Muscle of leg (tissue), 11 donors: ENCODE data around the gene MPO. TPM values are rescaled to one million over a fixed set of nuclear protein-coding genes. Genes with fewer than 3 reads are reported as not detected.

ENCODE experiments used
- DNase-seq: peaks from one replicate; pipeline ENCODE4 v3.0.0; 2013
- H3K27ac ChIP-seq: one replicate; pipeline ENCODE4 v1.5.1; 2013; ENCODE audit warnings: mild to moderate bottlenecking, low read length, control low read depth
- H3K27me3 ChIP-seq: one replicate; pipeline ENCODE4 v1.6.1; 2013; ENCODE audit warnings: low read length; ENCODE audit not compliant: control insufficient read depth, insufficient read depth
- H3K36me3 ChIP-seq: one replicate; pipeline ENCODE4 v1.6.1; 2013; ENCODE audit warnings: low read length; ENCODE audit not compliant: control insufficient read depth, insufficient read depth
- H3K4me1 ChIP-seq: one replicate; pipeline ENCODE4 v1.6.1; 2013; ENCODE audit warnings: low read length; ENCODE audit not compliant: control insufficient read depth, insufficient read depth
- H3K4me3 ChIP-seq: one replicate; pipeline ENCODE4 v1.5.1; 2013; ENCODE audit warnings: low read length, control low read depth
- H3K9me3 ChIP-seq: replicated peaks from 2 replicates; pipeline ENCODE4 v1.6.1; 2013; ENCODE audit warnings: low read depth, low read length; ENCODE audit not compliant: control insufficient read depth
- WGBS: methylation state at CpG from one replicate; pipeline ENCODE4 v1.1.5; 2013; ENCODE audit warnings: missing lambda C conversion rate; ENCODE audit not compliant: insufficient coverage; 5-methylcytosine and 5-hydroxymethylcytosine counted together
- polyA plus RNA-seq, 8 donors: library from polyadenylated mRNA; unstranded; fragments of 120-200 nt; gene quantifications; one replicate each; pipeline versions ENCODE4 v1.2.1 to v1.2.3, GENCODE V29; 2013; ENCODE audit warnings: inconsistent platforms in 1 of 8, low replicate concordance in 1 of 8; ENCODE audit not compliant: insufficient read length in 8 of 8, insufficient read depth in 1 of 8
- total RNA-seq: library from RNA; stranded (reverse); fragments of 120-200 nt; gene quantifications from one replicate; pipeline ENCODE4 v1.2.4, GENCODE V29; 2013

Gene MPO
- total and polyA plus RNA-seq, 9 donors = 2.3 to 20.0 (median 10.8) TPM

- DNase-seq = no peak
- H3K27ac ChIP-seq = no peak overlapping the region
- WGBS = no CpG with 5 or more reads among the region's 1 CpG
- no peaks in the 10 kb centered on the region for H3K27me3 ChIP-seq
- H3K9me3 ChIP-seq = no peaks in the 10 kb centered on the region
- H3K4me1 ChIP-seq = no peaks in the 10 kb centered on the region
- H3K36me3 ChIP-seq = no peaks in the 10 kb centered on the region
- H3K4me3 ChIP-seq = no peak overlapping the region
Observed at GRCh38 chr17:58312829-58313228, 32.1 kb upstream of the MPO start.

DNA sequence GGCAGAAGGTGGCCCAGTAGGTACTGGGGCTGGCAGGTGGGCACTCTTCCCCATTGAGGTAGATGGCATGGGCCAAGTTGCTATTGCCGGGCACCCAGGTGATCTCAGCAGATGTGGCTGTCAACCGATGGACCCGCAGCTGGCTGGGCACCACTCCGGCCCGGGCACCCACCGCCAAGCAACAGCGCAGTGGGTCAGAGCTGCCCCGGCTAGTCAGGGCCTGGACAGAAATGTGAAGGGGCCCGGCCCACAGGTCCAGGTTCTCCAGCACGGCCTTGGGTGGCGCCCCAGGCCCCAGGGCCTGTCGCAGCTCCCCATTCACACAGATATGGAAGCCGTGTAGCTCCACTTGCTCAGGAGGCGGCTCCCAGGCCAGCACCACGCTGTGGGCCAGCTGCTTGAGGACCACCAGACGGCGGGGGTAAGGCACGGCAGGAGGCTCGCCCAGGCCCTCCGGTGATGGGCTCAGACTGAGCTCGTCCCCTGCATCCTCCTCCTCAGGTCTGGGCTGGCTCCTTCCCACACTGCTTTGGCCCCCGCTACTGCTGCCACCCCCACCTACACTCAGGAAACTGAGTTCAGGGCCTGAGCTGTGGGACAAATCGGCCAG, 31.4 kb upstream of the MPO start:
- no peak overlapping the region for H3K4me3 ChIP-seq
- DNase-seq = no peak
- no peaks in the 10 kb centered on the region for H3K36me3 ChIP-seq
- 84% methylated on average over 21 of the region's 23 CpGs for WGBS
- H3K4me1 ChIP-seq = no peaks in the 10 kb centered on the region
- no peaks in the 10 kb centered on the region for H3K9me3 ChIP-seq
- no peak overlapping the region for H3K27ac ChIP-seq
- no peaks in the 10 kb centered on the region for H3K27me3 ChIP-seq

DNA sequence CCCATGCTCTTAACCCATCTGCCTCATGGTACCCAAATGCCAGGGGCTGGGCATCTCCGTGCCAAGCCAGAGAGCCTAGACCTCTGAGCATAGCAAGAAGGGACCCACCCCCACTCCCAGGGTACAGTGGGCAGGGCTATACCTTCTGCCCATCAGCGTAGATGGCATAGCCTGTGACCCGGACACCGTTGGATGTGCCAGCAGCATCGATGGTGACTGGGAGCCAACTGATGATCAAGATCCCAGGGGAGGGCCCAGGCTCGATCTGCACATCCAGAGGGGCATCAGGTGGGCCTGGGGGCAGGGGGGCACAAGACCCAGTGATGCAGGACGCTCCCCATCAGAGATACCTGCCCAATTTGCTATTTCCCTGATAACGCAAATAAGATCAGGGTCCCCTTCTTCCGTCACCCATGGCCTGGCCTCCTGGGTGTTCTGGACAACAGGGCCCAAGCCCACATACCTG, 30.7 kb upstream of the MPO start:
- Histone ChIP-seq H3K4me1 (no peaks in the 10 kb centered on the region), H3K36me3 (no peaks in the 10 kb centered on the region), H3K27me3 (no peaks in the 10 kb centered on the region), H3K27ac (no peak overlapping the region), H3K4me3 (no peak overlapping the region), H3K9me3 (no peaks in the 10 kb centered on the region)
- WGBS = 94% methylated on average over 7 of the region's 9 CpGs
- DNase-seq = no peak

DNA sequence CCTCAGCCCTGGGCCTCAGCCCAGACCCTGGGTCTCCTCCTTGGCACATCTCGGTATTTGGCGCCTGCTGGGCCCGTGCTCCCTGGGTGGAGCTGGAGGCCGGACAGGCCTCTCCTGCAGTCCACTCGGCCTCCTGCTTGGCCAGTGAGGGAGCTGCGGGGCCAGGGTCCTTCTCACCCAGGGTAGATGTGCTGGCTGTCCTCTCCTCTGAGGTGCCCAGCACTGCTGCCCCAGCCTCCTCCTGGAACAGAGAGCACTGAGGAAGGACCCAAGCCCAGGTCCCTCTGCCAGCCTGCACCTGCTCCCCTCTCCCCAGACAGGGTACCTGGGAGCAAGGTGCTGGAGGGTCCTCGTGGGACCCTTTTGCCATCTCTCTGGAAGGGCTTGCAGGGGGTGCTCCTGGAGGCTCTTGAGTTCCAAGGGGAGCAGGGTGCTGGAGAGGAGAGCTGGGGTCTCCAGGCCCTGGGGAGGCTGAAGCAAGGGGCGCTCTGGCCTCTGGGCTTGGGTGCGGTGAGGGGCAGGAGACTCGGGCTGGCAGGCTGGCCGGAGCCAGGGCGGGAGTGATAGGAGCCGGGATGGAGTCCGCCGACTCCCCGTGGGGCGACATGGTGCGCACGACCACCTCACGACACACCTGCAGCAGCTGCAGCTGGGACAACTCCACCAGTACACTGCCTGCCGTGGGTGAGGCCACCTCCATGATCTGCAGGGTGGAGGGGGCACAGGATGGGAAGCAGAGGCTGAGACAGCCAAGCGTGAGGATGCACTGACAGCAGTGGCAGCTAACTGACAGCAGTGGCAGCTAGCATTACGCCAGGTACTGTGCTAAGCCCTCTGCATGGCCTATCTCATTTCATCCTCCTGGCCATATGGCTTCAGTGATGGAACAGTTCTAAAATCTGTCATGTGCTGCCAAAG, 30.0 kb upstream of the MPO start:
- 83% methylated on average over 21 of the region's 23 CpGs for WGBS
- Histone ChIP-seq H3K9me3 (no peaks in the 10 kb centered on the region), H3K27ac (no peak overlapping the region), H3K27me3 (no peaks in the 10 kb centered on the region), H3K4me1 (no peaks in the 10 kb centered on the region), H3K4me3 (no peak overlapping the region), H3K36me3 (no peaks in the 10 kb centered on the region)
- no peak for DNase-seq

DNA sequence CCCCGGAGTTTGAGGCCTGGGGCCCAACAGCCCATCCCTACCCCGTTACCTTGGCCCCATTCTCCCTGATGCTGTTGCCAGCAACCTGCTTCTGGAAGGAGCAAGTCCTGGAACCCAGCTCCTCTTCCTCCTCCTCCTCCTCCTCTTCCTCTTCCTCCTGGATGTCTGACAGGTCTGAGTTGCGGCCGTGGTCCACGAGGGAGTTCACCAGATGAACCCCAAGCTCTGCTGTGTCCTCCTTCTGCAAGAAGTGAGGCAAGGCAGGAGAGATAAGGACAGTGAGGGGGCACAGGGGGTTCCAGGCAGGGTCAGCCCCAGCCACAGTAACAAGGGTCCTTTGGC, 29.2 kb upstream of the MPO start:
- H3K27ac ChIP-seq = no peak overlapping the region
- H3K36me3 ChIP-seq = no peaks in the 10 kb centered on the region
- H3K4me1 ChIP-seq = no peaks in the 10 kb centered on the region
- H3K4me3 ChIP-seq = no peak overlapping the region
- DNase-seq = no peak
- 69% methylated on average over 2 of the region's 5 CpGs for WGBS
- no peaks in the 10 kb centered on the region for H3K27me3 ChIP-seq
- H3K9me3 ChIP-seq = no peaks in the 10 kb centered on the region

GRCh38 chr17:58308985-58309917, 28.5 kb upstream of the MPO start:
- no peaks in the 10 kb centered on the region for H3K9me3 ChIP-seq
- no peaks in the 10 kb centered on the region for H3K36me3 ChIP-seq
- no peaks in the 10 kb centered on the region for H3K27me3 ChIP-seq
- H3K27ac ChIP-seq = no peak overlapping the region
- no peak overlapping the region for H3K4me3 ChIP-seq
- DNase-seq = no peak
- peaks cover 3% of the 10 kb centered on the region for H3K4me1 ChIP-seq
- 62% methylated on average over 10 of the region's 21 CpGs for WGBS

DNA sequence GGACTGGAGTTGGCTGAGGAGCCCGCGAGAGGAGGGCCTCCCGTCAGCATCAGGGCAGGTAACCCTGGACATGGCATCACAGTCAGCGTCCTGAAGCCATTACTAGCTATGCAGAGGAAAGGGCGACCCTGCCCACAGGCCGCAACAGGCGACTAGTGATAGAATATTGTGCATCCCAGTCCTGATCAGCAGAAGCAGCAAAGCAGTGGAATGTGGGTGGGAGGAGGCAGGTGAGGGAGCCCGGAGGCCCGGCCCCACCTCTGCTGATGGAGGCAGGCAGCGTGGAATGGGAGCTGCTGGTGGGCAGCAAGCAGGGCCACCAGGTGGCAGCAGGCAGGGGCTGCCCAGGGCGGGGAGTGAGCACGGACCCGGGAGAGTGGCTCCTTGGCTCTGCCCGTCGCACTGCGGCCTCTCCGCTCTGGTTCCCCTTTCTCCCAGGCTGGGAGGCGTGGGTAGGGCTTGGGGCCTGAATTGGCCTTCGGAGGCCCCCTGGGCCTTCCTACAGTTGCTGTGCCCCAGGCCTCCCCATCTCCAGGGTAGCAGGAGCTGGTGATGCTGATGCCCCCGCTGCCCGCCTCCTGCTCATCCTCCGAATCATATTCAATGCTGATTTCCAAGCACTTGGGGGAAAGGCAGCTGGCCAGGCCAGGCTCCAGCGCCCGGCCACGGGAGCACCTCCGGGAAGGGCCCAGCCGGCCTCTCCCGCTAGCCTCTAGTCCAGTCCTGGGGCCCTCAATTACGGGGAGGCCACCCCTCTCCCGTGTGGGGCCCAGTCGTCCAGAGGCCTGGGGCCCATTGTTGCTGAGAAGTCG, 27.6 kb upstream of the MPO start:
- H3K27me3 ChIP-seq = no peaks in the 10 kb centered on the region
- H3K4me1 ChIP-seq = peaks cover 7% of the 10 kb centered on the region
- H3K4me3 ChIP-seq = no peak overlapping the region
- WGBS = 67% methylated on average over 31 of the region's 32 CpGs
- H3K27ac ChIP-seq = no peak overlapping the region
- no peak for DNase-seq
- H3K36me3 ChIP-seq = no peaks in the 10 kb centered on the region
- no peaks in the 10 kb centered on the region for H3K9me3 ChIP-seq

DNA sequence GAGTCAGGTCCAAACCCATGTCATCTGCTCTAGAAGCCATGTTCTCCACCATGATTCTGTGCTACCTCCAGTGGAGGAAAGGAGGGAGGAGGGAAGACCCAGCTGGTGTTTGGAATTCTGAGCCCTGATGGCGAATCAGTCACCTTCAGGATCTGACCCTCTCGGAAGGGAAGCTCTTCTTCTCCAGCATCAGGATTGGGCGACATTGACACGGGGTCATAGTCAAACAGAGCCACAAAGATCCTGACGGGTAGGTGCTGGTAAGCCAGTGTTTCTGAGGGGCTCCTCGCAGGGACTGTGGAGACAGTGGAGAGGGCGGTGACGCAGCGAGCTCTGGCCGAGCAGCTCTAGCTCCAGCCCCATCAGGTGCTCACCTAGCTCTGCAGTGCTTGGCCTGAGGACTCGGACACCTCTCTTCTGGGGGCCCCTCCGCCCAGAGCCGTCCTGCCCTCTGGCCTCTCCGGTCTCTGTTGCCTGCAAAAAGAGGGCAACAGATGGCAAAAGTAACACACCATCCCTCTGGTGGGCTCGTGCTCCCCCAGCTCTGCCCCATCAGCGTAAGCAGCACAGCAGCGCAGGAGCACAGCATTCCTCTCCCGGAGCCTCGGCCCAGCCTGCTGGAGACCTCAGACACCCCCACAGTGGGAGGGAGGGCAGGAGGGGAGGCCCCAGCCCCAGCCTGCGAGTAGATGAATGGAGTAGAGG, 26.9 kb upstream of the MPO start:
- Histone ChIP-seq H3K36me3 (no peaks in the 10 kb centered on the region), H3K9me3 (no peaks in the 10 kb centered on the region), H3K4me1 (peaks cover 7% of the 10 kb centered on the region), H3K27me3 (no peaks in the 10 kb centered on the region), H3K4me3 (no peak overlapping the region), H3K27ac (no peak overlapping the region)
- no peak for DNase-seq
- WGBS = 79% methylated on average over 12 of the region's 20 CpGs
